Adrenal gland (tissue), 5 donors: ENCODE data around the gene ABCC6.
"Not testable (repeated sequence)": the region's sequence is repeated elsewhere in the genome, so short reads cannot be mapped to it uniquely, and the experiment has no call there.

Source experiments
- POLR2A ChIP-seq, 2 donors: fragments of 450-650 bp; IDR thresholded peaks; one replicate each; pipeline ENCODE4 v1.6.1; 2017; ENCODE audit warnings: antibody characterized with exemption in 2 of 2, mild to moderate bottlenecking in 2 of 2, moderate library complexity in 1 of 2
- TF ChIP-seq, protein P1 (sequence below), 6 experiments: fragments of 450-650 bp in 4 of 6; fragments of 200-600 bp in 2 of 6; sonication (generic) in 1 of 6; IDR thresholded peaks; 1 replicate in 5 of 6; 2 replicates in 1 of 6; pipeline versions ENCODE4 v1.5.1 to v1.8.0; 2016 to 2021; ENCODE audit warnings: antibody characterized with exemption in 6 of 6, mild to moderate bottlenecking in 2 of 6, moderate library complexity in 1 of 6
- donor health status: DM: no; HTN: no; CAD: no.

GRCh38 chr16:16240667-16241066, 17.4 kb upstream of the ABCC6 start:
- TF ChIP-seq, protein P1, sequence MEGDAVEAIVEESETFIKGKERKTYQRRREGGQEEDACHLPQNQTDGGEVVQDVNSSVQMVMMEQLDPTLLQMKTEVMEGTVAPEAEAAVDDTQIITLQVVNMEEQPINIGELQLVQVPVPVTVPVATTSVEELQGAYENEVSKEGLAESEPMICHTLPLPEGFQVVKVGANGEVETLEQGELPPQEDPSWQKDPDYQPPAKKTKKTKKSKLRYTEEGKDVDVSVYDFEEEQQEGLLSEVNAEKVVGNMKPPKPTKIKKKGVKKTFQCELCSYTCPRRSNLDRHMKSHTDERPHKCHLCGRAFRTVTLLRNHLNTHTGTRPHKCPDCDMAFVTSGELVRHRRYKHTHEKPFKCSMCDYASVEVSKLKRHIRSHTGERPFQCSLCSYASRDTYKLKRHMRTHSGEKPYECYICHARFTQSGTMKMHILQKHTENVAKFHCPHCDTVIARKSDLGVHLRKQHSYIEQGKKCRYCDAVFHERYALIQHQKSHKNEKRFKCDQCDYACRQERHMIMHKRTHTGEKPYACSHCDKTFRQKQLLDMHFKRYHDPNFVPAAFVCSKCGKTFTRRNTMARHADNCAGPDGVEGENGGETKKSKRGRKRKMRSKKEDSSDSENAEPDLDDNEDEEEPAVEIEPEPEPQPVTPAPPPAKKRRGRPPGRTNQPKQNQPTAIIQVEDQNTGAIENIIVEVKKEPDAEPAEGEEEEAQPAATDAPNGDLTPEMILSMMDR (IDR thresholded peaks at IDR 0.05), result not testable (repeated sequence)
- not testable (repeated sequence) for TF ChIP-seq POLR2A (IDR thresholded peaks at IDR 0.05)
